Peyer's patch (tissue), 4 donors: ENCODE measurements around the gene NEK7. TPM values are rescaled to one million over a fixed set of nuclear protein-coding genes. Genes with fewer than 3 reads are reported as not detected.

ENCODE experiments used
- DNase-seq, 3 donors: peaks; one replicate each; pipeline ENCODE4 v3.0.0-alpha.2; 2017 to 2019
- H3K27ac ChIP-seq, 4 donors: fragments of 200-600 bp; sonication (generic); one replicate each; pipeline ENCODE4 v1.5.1; 2016 to 2019
- H3K27me3 ChIP-seq, 2 donors: fragments of 200-600 bp; sonication (generic); one replicate each; pipeline ENCODE4 v1.5.1; 2019
- H3K36me3 ChIP-seq, 3 donors: fragments of 200-600 bp; sonication (generic); one replicate each; pipeline ENCODE4 v1.5.1; 2016 to 2019
- H3K4me1 ChIP-seq, 4 donors: fragments of 200-600 bp; sonication (generic); one replicate each; pipeline ENCODE4 v1.5.1; 2016 to 2019
- H3K4me3 ChIP-seq, 4 donors: fragments of 200-600 bp; sonication (generic); 1 replicate in 3 of 4; 2 replicates in 1 of 4; pipeline ENCODE4 v1.5.1; 2016 to 2019; ENCODE audit warnings: mild to moderate bottlenecking in 1 of 4
- H3K9me3 ChIP-seq, 4 donors: fragments of 200-600 bp; sonication (generic); one replicate each; pipeline ENCODE4 v1.5.1; 2016 to 2019; ENCODE audit warnings: mild to moderate bottlenecking in 1 of 4
- CTCF ChIP-seq, 6 experiments: fragments of 450-650 bp in 4 of 6; fragments of 200-600 bp in 2 of 6; sonication (generic) in 1 of 6; IDR thresholded peaks; one replicate each; pipeline ENCODE4 v1.5.1; 2017 to 2019; ENCODE audit warnings: antibody characterized with exemption in 6 of 6, mild to moderate bottlenecking in 3 of 6, moderate library complexity in 1 of 6
- POLR2A ChIP-seq, 2 donors: fragments of 450-650 bp; IDR thresholded peaks; one replicate each; pipeline ENCODE4 v1.5.1; 2017; ENCODE audit warnings: antibody characterized with exemption in 2 of 2, mild to moderate bottlenecking in 2 of 2, moderate library complexity in 2 of 2
- total RNA-seq, 4 donors: library from RNA; depleted of rRNA; stranded (reverse); fragments of >200 nt; gene quantifications; one replicate each; pipeline ENCODE4 v1.1.0, GENCODE V29; 2016

NEK7 gene
- total RNA-seq, 4 donors from 2014 or later, result 62.3 to 75.1 (median 66.5) TPM

DNA sequence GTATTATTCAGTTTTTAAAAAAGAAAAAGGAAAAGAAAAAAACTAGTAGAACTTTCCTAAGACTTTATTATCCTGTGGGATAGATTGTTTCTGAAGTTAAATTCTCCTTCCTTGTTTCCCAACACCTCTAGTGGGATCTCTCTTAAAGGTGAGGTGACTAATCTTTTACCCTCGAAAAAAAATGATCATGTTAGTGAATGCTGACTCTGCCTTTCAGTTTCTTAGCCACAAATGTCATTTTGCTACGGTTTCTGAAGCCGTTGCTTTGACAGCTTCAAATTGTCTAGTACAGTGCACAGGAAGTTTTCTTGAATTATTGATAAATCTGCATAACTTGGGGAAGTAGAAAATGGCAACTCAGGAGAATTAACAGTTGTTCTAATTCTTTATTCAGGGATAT lies 13.0 kb upstream of the NEK7 start:
- no peaks in the 10 kb centered on the region for H3K4me1 ChIP-seq
- no peaks in the 10 kb centered on the region for H3K36me3 ChIP-seq
- H3K4me3 ChIP-seq, result no peak overlapping the region
- TF ChIP-seq POLR2A (IDR thresholded peaks at IDR 0.05) (no peak), CTCF (IDR thresholded peaks at IDR 0.05) (no peak)
- no peaks in the 10 kb centered on the region for H3K27me3 ChIP-seq
- no peak overlapping the region for H3K27ac ChIP-seq
- DNase-seq, result no peak
- no peaks in the 10 kb centered on the region for H3K9me3 ChIP-seq

- no peak overlapping the region for H3K27ac ChIP-seq
- H3K36me3 ChIP-seq, result no peaks in the 10 kb centered on the region
- H3K27me3 ChIP-seq, result no peaks in the 10 kb centered on the region
- H3K9me3 ChIP-seq, result no peaks in the 10 kb centered on the region
- H3K4me1 ChIP-seq, result no peaks in the 10 kb centered on the region
- DNase-seq, result no peak
- TF ChIP-seq POLR2A (IDR thresholded peaks at IDR 0.05), result no peak
- TF ChIP-seq CTCF (IDR thresholded peaks at IDR 0.05), result no peak
- no peak overlapping the region for H3K4me3 ChIP-seq
Measured at GRCh38 chr1:198147216-198147615, 9.6 kb upstream of the NEK7 start.

DNA sequence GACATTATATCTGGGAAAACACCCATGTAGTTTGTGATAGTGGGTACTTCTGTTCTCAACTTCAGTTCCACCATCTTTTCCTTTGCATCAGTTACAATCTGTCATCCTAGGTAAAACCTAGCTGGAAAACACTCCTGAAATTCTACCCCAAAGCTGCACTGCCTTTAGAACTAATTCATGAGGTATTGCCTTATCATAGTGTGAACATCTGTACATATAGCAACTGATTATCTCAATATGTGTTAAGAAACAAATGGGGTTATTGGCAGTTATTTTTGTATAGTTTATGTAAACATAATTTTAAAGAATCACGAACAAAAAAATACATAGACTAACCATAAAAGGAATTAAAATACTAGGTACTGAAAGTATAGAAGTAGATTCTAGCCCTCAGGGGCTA lies 6.4 kb upstream of the NEK7 start:
- no peaks in the 10 kb centered on the region for H3K27me3 ChIP-seq
- no peak overlapping the region for H3K27ac ChIP-seq
- H3K4me3 ChIP-seq, result no peak overlapping the region
- no peak for DNase-seq
- H3K4me1 ChIP-seq, result no peaks in the 10 kb centered on the region
- H3K36me3 ChIP-seq, result no peaks in the 10 kb centered on the region
- TF ChIP-seq CTCF (IDR thresholded peaks at IDR 0.05) (no peak), POLR2A (IDR thresholded peaks at IDR 0.05) (no peak)
- H3K9me3 ChIP-seq, result no peaks in the 10 kb centered on the region

DNA sequence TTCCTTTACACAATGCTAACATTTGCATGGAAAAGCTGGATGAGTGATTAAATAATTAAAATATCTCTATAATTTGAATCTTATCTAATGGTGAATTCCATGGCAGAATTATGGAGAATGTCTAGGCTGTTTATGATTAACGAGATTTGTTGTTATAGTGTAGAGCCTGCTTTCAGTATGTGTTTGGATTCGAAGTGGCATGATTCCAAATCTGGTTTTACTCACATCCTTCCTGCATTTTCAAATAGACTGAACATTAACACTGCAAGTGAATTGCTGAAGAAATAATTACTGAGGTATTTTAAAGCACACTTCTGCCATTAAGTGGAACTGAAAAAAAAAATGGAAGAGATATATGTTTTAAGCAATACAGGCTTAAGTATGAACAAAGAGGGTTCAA lies 5.1 kb upstream of the NEK7 start:
- no peaks in the 10 kb centered on the region for H3K9me3 ChIP-seq
- no peak overlapping the region for H3K4me3 ChIP-seq
- H3K4me1 ChIP-seq, result no peaks in the 10 kb centered on the region
- no peaks in the 10 kb centered on the region for H3K36me3 ChIP-seq
- H3K27me3 ChIP-seq, result no peaks in the 10 kb centered on the region
- TF ChIP-seq CTCF (IDR thresholded peaks at IDR 0.05) (no peak), POLR2A (IDR thresholded peaks at IDR 0.05) (no peak)
- no peak overlapping the region for H3K27ac ChIP-seq
- DNase-seq, result no peak

GRCh38 chr1:198153103-198153502 lies 3.7 kb upstream of the NEK7 start:
- H3K36me3 ChIP-seq, result no peaks in the 10 kb centered on the region
- H3K27ac ChIP-seq, result no peak overlapping the region
- no peaks in the 10 kb centered on the region for H3K9me3 ChIP-seq
- no peak for TF ChIP-seq CTCF (IDR thresholded peaks at IDR 0.05)
- no peak for TF ChIP-seq POLR2A (IDR thresholded peaks at IDR 0.05)
- no peaks in the 10 kb centered on the region for H3K4me1 ChIP-seq
- H3K4me3 ChIP-seq, result no peak overlapping the region
- H3K27me3 ChIP-seq, result no peaks in the 10 kb centered on the region
- DNase-seq, result no peak

DNA sequence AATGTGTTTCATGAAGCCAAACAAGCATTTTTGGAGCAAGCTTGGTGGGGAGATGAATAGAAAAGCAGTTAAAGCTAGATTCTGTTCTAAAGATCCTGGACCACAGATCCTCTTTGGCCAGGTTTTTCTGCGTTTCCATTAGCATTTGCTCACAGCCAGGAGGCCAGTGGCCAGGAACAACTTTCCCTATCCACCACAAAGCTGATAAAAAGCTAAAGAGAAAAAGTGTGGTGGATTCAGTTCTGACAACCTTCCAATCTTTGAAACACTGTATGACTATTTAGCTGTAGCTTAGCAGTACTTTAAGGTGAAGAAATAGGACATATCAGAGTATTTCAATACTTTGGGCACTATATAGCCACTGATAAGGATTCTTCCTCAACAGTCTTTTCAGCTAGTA lies 3.0 kb upstream of the NEK7 start:
- no peaks in the 10 kb centered on the region for H3K4me1 ChIP-seq
- TF ChIP-seq CTCF (IDR thresholded peaks at IDR 0.05) (no peak), POLR2A (IDR thresholded peaks at IDR 0.05) (no peak)
- H3K9me3 ChIP-seq, result no peaks in the 10 kb centered on the region
- H3K27me3 ChIP-seq, result no peaks in the 10 kb centered on the region
- no peaks in the 10 kb centered on the region for H3K36me3 ChIP-seq
- no peak for DNase-seq
- no peak overlapping the region for H3K27ac ChIP-seq
- H3K4me3 ChIP-seq, result no peak overlapping the region
